Measurements from ENCODE around the gene NR2C2AP.

NR2C2AP gene

GRCh38 chr19:19213426-19214158 lies 10.4 kb upstream of the NR2C2AP start:
- Histone ChIP-seq H3K27ac (ENCODE audit: low read depth, low read length) (no peak overlapping the region), H3K79me2 (ENCODE audit: control insufficient read depth, low read length) (no peaks in the 10 kb centered on the region), H3K9me3 (ENCODE audit: control insufficient read depth, insufficient read depth, low read length) (no peaks in the 10 kb centered on the region), H3K36me3 (ENCODE audit: control insufficient read depth, low read length) (no peaks in the 10 kb centered on the region), H4K20me1 (ENCODE audit: control insufficient read depth, insufficient read depth, low read depth, low read length) (no peaks in the 10 kb centered on the region), H3K4me1 (ENCODE audit: control insufficient read depth, low read length) (peaks cover 4% of the 10 kb centered on the region; the same call in 1 of the 2 replicates), H3K9me2 (replicated peaks; ENCODE audit: control insufficient read depth, low read length) (no peaks in the 10 kb centered on the region), H3K4me2 (ENCODE audit: low read length) (no peak overlapping the region), H3K4me3 (ENCODE audit: low read length) (no peak overlapping the region), H3K27me3 (ENCODE audit: control insufficient read depth, low read length) (peaks cover 11% of the 10 kb centered on the region), H3F3A (ENCODE audit: control insufficient read depth, insufficient read depth) (no peaks in the 10 kb centered on the region)
- TF ChIP-seq CTCF (IDR thresholded peaks at IDR 0.05; ENCODE audit: low read depth, low read length, poor library complexity, severe bottlenecking) (no peak), EZH2phosphoT487 (IDR thresholded peaks at IDR 0.05; ENCODE audit: borderline replicate concordance, low read length) (no peak)

- Histone ChIP-seq H3K4me1 (ENCODE audit: control insufficient read depth, low read length) (peaks cover 4% of the 10 kb centered on the region; the same call in 1 of the 2 replicates), H3K4me3 (ENCODE audit: low read length) (no peak overlapping the region), H3K9me3 (ENCODE audit: control insufficient read depth, insufficient read depth, low read length) (no peaks in the 10 kb centered on the region), H3K9me2 (replicated peaks; ENCODE audit: control insufficient read depth, low read length) (no peaks in the 10 kb centered on the region), H3K4me2 (ENCODE audit: low read length) (no peak overlapping the region), H3F3A (ENCODE audit: control insufficient read depth, insufficient read depth) (no peaks in the 10 kb centered on the region), H3K27me3 (ENCODE audit: control insufficient read depth, low read length) (peaks cover 11% of the 10 kb centered on the region), H3K36me3 (ENCODE audit: control insufficient read depth, low read length) (no peaks in the 10 kb centered on the region), H4K20me1 (ENCODE audit: control insufficient read depth, insufficient read depth, low read depth, low read length) (no peaks in the 10 kb centered on the region), H3K79me2 (ENCODE audit: control insufficient read depth, low read length) (no peaks in the 10 kb centered on the region), H3K27ac (ENCODE audit: low read depth, low read length) (no peak overlapping the region)
- no peak for TF ChIP-seq CTCF (IDR thresholded peaks at IDR 0.05; ENCODE audit: low read depth, low read length, poor library complexity, severe bottlenecking)
- TF ChIP-seq EZH2phosphoT487 (IDR thresholded peaks at IDR 0.05; ENCODE audit: borderline replicate concordance, low read length): no peak
Observed at GRCh38 chr19:19212916-19213315, 9.7 kb upstream of the NR2C2AP start.

- no peaks in the 10 kb centered on the region for H3F3A ChIP-seq (ENCODE audit: control insufficient read depth, insufficient read depth)
- TF ChIP-seq EZH2phosphoT487 (IDR thresholded peaks at IDR 0.05; ENCODE audit: borderline replicate concordance, low read length) (no peak), CTCF (IDR thresholded peaks at IDR 0.05; ENCODE audit: low read depth, low read length, poor library complexity, severe bottlenecking) (no peak)
- H3K9me3 ChIP-seq (ENCODE audit: control insufficient read depth, insufficient read depth, low read length): no peaks in the 10 kb centered on the region
- no peak within 1 kb of the TSS for H3K4me2 ChIP-seq (ENCODE audit: low read length)
- H3K4me1 ChIP-seq (ENCODE audit: control insufficient read depth, low read length): peaks cover 1% of the 10 kb centered on the region
- H3K27ac ChIP-seq (ENCODE audit: low read depth, low read length): no peak within 1 kb of the TSS
- H3K79me2 ChIP-seq (ENCODE audit: control insufficient read depth, low read length): no peaks in the 10 kb centered on the region
- H3K9me2 ChIP-seq (replicated peaks; ENCODE audit: control insufficient read depth, low read length): no peaks in the 10 kb centered on the region
- no peak within 1 kb of the TSS for H3K4me3 ChIP-seq (ENCODE audit: low read length)
- no peaks in the 10 kb centered on the region for H3K36me3 ChIP-seq (ENCODE audit: control insufficient read depth, low read length)
- H3K27me3 ChIP-seq (ENCODE audit: control insufficient read depth, low read length): peaks cover 11% of the 10 kb centered on the region
- no peaks in the 10 kb centered on the region for H4K20me1 ChIP-seq (ENCODE audit: control insufficient read depth, insufficient read depth, low read depth, low read length)
Observed at GRCh38 chr19:19211499-19212420, 8.5 kb upstream of the NR2C2AP start, which contains the start of gene NCAN. NCAN (plus strand) TSS chr19:19211958; CDS start chr19:19216954, 4,996 bp downstream.

Measured in DOHH2 (cell line).